IMR-90 (cell line): ENCODE data around the gene TCF7L2. TPM values are rescaled to one million over a fixed set of nuclear protein-coding genes. Genes with fewer than 3 reads are reported as not detected.
A peak's percentile ranks its signal among the peaks of the same experiment; 100 is the strongest.

Experiments used
- ATAC-seq: fragments of 200-7000 bp; cut with Tn5 transposase; 2 replicates; pipeline ENCODE4 v1.9.1; 2020; ENCODE audit warnings: low read depth, mild to moderate bottlenecking, moderate library complexity
- BruUV-seq: library from RNA; stranded (reverse); fragments of 400-500 nt; replicated peaks from 2 replicates; lab custom pipeline; 2021; lab: Mats Ljungman, UMichigan
- CTCF ChIA-PET: fragments of 300-600 bp; formaldehyde crosslinking; extraction: SDS; loops from one replicate; lab custom pipeline; 2021; ENCODE audit warnings: antibody characterized with exemption; lab: Yijun Ruan, JAX
- POLR2A ChIA-PET: fragments of 300-600 bp; sonication (Branson Sonifier 250); formaldehyde crosslinking; loops from one replicate; lab custom pipeline; 2022; ENCODE audit warnings: antibody characterized with exemption; ENCODE audit not compliant: unreplicated experiment; lab: Charles Lee
- DNase-seq: peaks from one replicate; pipeline ENCODE4 v3.0.0; 2013
- H2AFZ ChIP-seq: replicated peaks from 2 replicates; pipeline ENCODE3; 2013; ENCODE audit warnings: low read length, mild to moderate bottlenecking; ENCODE audit not compliant: poor library complexity
- H2AK5ac ChIP-seq: 2 replicates; pipeline ENCODE4 v1.6.1; 2013; ENCODE audit warnings: low read depth, low read length, inconsistent platforms
- H2AK9ac ChIP-seq: replicated peaks from 2 replicates; pipeline ENCODE3; 2013; ENCODE audit warnings: mild to moderate bottlenecking, low read depth, low read length, moderate library complexity; ENCODE audit not compliant: poor library complexity
- H2BK120ac ChIP-seq: 2 replicates; pipeline ENCODE4 v1.6.1; 2013; ENCODE audit warnings: low read depth, low read length, inconsistent platforms
- H2BK15ac ChIP-seq: 3 replicates; pipeline ENCODE4 v1.6.1; 2013; ENCODE audit warnings: low read depth, low read length, inconsistent platforms
- H2BK20ac ChIP-seq: 2 replicates; pipeline ENCODE4 v1.6.1; 2013; ENCODE audit warnings: low read depth, mild to moderate bottlenecking, inconsistent platforms, low read length, moderate library complexity
- H2BK5ac ChIP-seq: 2 replicates; pipeline ENCODE4 v1.6.1; 2013; ENCODE audit warnings: mild to moderate bottlenecking, low read depth, low read length, inconsistent platforms; ENCODE audit not compliant: poor library complexity, severe bottlenecking
- H3K14ac ChIP-seq: replicated peaks from 2 replicates; pipeline ENCODE4 v1.6.1; 2013; ENCODE audit warnings: low read depth, low read length, inconsistent platforms
- H3K18ac ChIP-seq: 2 replicates; pipeline ENCODE4 v1.6.1; 2013; ENCODE audit warnings: low read depth, low read length, control low read depth
- H3K23ac ChIP-seq: 2 replicates; pipeline ENCODE4 v1.6.1; 2013; ENCODE audit warnings: low read depth, low read length, inconsistent platforms
- H3K27ac ChIP-seq: 2 replicates; pipeline ENCODE4 v1.5.1; 2013; ENCODE audit warnings: mild to moderate bottlenecking, control low read depth, low read length; ENCODE audit not compliant: insufficient read depth
- H3K27me3 ChIP-seq: 2 replicates; pipeline ENCODE4 v1.6.1; 2013; ENCODE audit warnings: low read length; ENCODE audit not compliant: control insufficient read depth, insufficient read depth
- H3K36me3 ChIP-seq: 2 replicates; pipeline ENCODE4 v1.6.1; 2013; ENCODE audit warnings: low read length, mixed read lengths; ENCODE audit not compliant: control insufficient read depth, insufficient read depth
- H3K4ac ChIP-seq: 2 replicates; pipeline ENCODE4 v1.6.1; 2013; ENCODE audit warnings: low read depth, low read length, inconsistent platforms
- H3K4me1 ChIP-seq: 2 replicates; pipeline ENCODE4 v1.6.1; 2013; ENCODE audit warnings: low read length, mixed read lengths; ENCODE audit not compliant: control insufficient read depth, insufficient read depth
- H3K4me2 ChIP-seq: 2 replicates; pipeline ENCODE4 v1.6.1; 2013; ENCODE audit warnings: low read depth, mild to moderate bottlenecking, control low read depth, low read length, moderate library complexity
- H3K4me3 ChIP-seq: 2 replicates; pipeline ENCODE4 v1.5.1; 2013; ENCODE audit warnings: low read depth, mild to moderate bottlenecking, control low read depth, low read length, moderate library complexity; ENCODE audit not compliant: insufficient read depth
- H3K56ac ChIP-seq: 2 replicates; pipeline ENCODE4 v1.6.1; 2013; ENCODE audit warnings: low read length, inconsistent platforms; ENCODE audit not compliant: insufficient read depth; ENCODE audit errors: extremely low read depth
- H3K79me1 ChIP-seq, 2 experiments: 2 replicates each; pipeline ENCODE4 v1.6.1; 2013; ENCODE audit warnings: low read length in 2 of 2, inconsistent platforms in 1 of 2, low read depth in 1 of 2
- H3K9ac ChIP-seq: 2 replicates; pipeline ENCODE4 v1.6.1; 2013; ENCODE audit warnings: low read depth, low read length, control low read depth
- H3K9me1 ChIP-seq: 2 replicates; pipeline ENCODE4 v1.6.1; 2013; ENCODE audit warnings: low read length, inconsistent platforms; ENCODE audit not compliant: insufficient read depth
- H3K9me3 ChIP-seq: 2 replicates; pipeline ENCODE4 v1.6.1; 2013; ENCODE audit warnings: low read length; ENCODE audit not compliant: control insufficient read depth, insufficient read depth
- H4K20me1 ChIP-seq: 2 replicates; pipeline ENCODE4 v1.6.1; 2013; ENCODE audit warnings: low read length, inconsistent platforms; ENCODE audit not compliant: insufficient read depth
- H4K5ac ChIP-seq: 2 replicates; pipeline ENCODE4 v1.6.1; 2013; ENCODE audit warnings: mild to moderate bottlenecking, low read depth, low read length, control low read depth
- H4K8ac ChIP-seq, 2 experiments: 2 replicates each; pipeline ENCODE4 v1.6.1; 2013; ENCODE audit warnings: low read depth in 2 of 2, low read length in 2 of 2, control low read depth in 1 of 2, inconsistent platforms in 1 of 2
- H4K91ac ChIP-seq: 2 replicates; pipeline ENCODE4 v1.6.1; 2013; ENCODE audit warnings: low read depth, low read length, inconsistent platforms; ENCODE audit not compliant: insufficient read depth
- BHLHE40 ChIP-seq: fragments of 150-350 bp; IDR thresholded peaks from 2 replicates; pipeline ENCODE4 v1.6.1; 2016; ENCODE audit warnings: mild to moderate bottlenecking, low read depth, low read length
- CEBPB ChIP-seq: IDR thresholded peaks from 2 replicates; pipeline ENCODE4 v1.6.1; 2012; ENCODE audit warnings: low read depth, low read length, improper control_type of control experiment
- CHD1 ChIP-seq: IDR thresholded peaks from 2 replicates; pipeline ENCODE4 v1.6.1; 2012; ENCODE audit warnings: low read depth, low read length, improper control_type of control experiment
- FOS ChIP-seq: fragments of 150-350 bp; IDR thresholded peaks from 2 replicates; pipeline ENCODE4 v1.6.1; 2016; ENCODE audit warnings: low read depth, low read length
- MAFK ChIP-seq: IDR thresholded peaks from 2 replicates; pipeline ENCODE4 v1.6.1; 2012; ENCODE audit warnings: low read depth, low read length, improper control_type of control experiment
- MAZ ChIP-seq: IDR thresholded peaks from 2 replicates; pipeline ENCODE4 v1.6.1; 2012; ENCODE audit warnings: low read depth, mild to moderate bottlenecking, low read length, improper control_type of control experiment, moderate library complexity, borderline replicate concordance
- NFE2L2 ChIP-seq: fragments of 150-350 bp; IDR thresholded peaks from 2 replicates; pipeline ENCODE4 v1.6.1; 2016; ENCODE audit warnings: low read depth, mild to moderate bottlenecking, low read length
- RAD21 ChIP-seq: IDR thresholded peaks from 2 replicates; pipeline ENCODE4 v1.6.1; 2012; ENCODE audit warnings: low read length, improper control_type of control experiment
- RCOR1 ChIP-seq: IDR thresholded peaks from 2 replicates; pipeline ENCODE4 v1.6.1; 2012; ENCODE audit warnings: mild to moderate bottlenecking, low read length, improper control_type of control experiment; ENCODE audit not compliant: insufficient replicate concordance
- RFX5 ChIP-seq: IDR thresholded peaks from 2 replicates; pipeline ENCODE4 v1.8.0; 2012; ENCODE audit warnings: low read depth, mild to moderate bottlenecking, low read length, moderate library complexity
- WGBS, 2 experiments: methylation state at CpG; one replicate each; pipeline versions ENCODE4 v1.1.5 to v1.1.7; 2013; ENCODE audit warnings: missing lambda C conversion rate in 2 of 2; ENCODE audit not compliant: insufficient read length in 1 of 2; ENCODE audit errors: extremely low coverage in 2 of 2; 5-methylcytosine and 5-hydroxymethylcytosine counted together
- dilution Hi-C: fragments of 300-500 bp; cut with HindIII; formaldehyde crosslinking; loops from one replicate; pipeline ENCODE4 v1.14.3; 2018; ENCODE audit warnings: low sequenced_read_pairs; ENCODE audit not compliant: unreplicated experiment
- in situ Hi-C: fragments of 300-500 bp; cut with MboI; formaldehyde crosslinking; loops from 3 replicates; pipeline ENCODE4 v1.14.3; 2019; ENCODE audit warnings: low sequenced_read_pairs, inconsistent platforms, mixed read lengths
- intact Hi-C: fragments of 100-400 bp; cut with micrococcal nuclease; formaldehyde crosslinking; loops from 2 replicates; pipeline ENCODE4 v1.10.0; 2022
- polyA plus RNA-seq, 3 experiments: library from polyadenylated mRNA; depleted of rRNA; stranded (reverse); fragments of >200 nt; gene quantifications; 2 replicates each; pipeline ENCODE4 v1.2.3, GENCODE V29; 2012; ENCODE audit warnings: low replicate concordance in 1 of 3
- total RNA-seq: library from RNA; depleted of rRNA; stranded (reverse); fragments of >200 nt; gene quantifications from 2 replicates; pipeline ENCODE4 v1.2.3, GENCODE V29; 2012
- TF ChIP-seq, protein P1 (sequence below): fragments of 150-350 bp; IDR thresholded peaks from 2 replicates; pipeline ENCODE4 v1.6.1; 2017; ENCODE audit warnings: mild to moderate bottlenecking, antibody characterized with exemption, low read length, low read depth
- TF ChIP-seq, protein P2 (sequence below): fragments of 150-350 bp; IDR thresholded peaks from 2 replicates; pipeline ENCODE4 v1.6.1; 2016; ENCODE audit warnings: low read depth, mild to moderate bottlenecking, low read length, moderate library complexity, borderline replicate concordance
- TF ChIP-seq, protein P3 (sequence below): conservative IDR thresholded peaks from 2 replicates; pipeline ENCODE4 v1.5.1; 2012; ENCODE audit warnings: mild to moderate bottlenecking, low read depth, low read length, improper control_type of control experiment

The TCF7L2 gene
- total and polyA plus RNA-seq, 2 of the 4 experiments (the other 2 are of a cell fraction): 1.3 to 12.2 TPM

DNA sequence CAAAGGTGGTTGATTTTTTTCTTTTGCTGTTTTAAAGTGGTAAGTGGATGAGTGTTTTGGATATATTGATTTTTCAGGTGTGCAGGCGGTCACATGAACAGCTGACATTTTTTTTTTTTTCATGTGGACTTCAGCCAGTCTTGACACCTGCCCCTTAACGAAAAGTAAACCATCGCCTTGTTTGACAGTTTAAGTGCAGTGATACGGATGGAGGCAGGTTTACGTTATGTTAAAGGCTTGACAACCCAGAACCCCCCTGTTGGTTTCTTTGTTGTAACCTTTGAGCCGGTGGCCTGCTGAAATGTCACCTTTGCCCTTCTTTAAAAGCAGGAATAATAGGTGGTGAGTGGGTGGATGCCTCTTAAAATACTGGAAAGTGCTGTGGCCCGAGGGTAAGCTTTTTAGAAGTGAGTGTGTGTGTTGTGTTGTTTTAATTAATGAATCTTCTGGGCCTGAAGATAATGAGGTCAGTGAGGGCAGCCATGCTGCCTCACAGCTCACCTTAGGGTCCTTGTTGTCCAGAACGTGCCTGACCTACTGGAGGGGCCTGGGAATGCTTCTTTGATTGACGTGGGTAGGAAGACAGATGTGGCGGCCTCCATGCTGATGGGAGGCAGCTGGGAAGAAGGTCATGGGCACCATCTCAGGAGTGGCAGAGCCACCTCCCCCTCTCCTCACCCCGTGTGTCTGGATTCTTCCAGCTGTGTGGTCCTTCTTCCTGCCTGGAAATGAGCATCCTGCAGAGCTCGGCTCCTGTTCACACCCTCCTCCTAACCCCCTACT lies 69.8 kb downstream of the TCF7L2 start (continued):
- no peak for TF ChIP-seq CHD1

DNA sequence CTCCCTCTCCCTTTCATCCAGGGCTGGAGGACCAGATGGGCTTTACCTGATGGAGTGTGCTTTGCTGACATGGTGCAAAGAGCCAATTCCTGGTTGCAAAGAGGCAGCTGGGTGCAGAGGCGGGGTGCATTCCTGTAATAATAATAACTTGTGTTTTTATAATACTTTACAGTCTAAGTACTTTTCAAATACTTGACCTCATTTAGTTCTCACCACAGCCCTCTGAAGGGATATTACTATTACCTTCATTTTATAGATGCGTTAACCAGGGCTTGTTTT lies 70.4 kb downstream of the TCF7L2 start:
- Histone ChIP-seq H4K91ac (no peak overlapping the region), H3K18ac (no peak overlapping the region), H3K27me3 (no peaks in the 10 kb centered on the region), H3K4me1 (peaks cover 12% of the 10 kb centered on the region), H3K4me2 (no peak overlapping the region), H3K23ac (no peak overlapping the region), H3K9me1 (peaks cover 12% of the 10 kb centered on the region; the same call in 1 of the 2 replicates), H2BK5ac (no peak overlapping the region), H4K20me1 (peaks cover 69% of the 10 kb centered on the region), H3K56ac (no peak overlapping the region), H3K4me3 (no peak overlapping the region), H3K9me3 (no peaks in the 10 kb centered on the region), H3K4ac (no peak overlapping the region), H3K79me1 (peaks cover 35 to 79% of the 10 kb centered on the region in 2 experiments), H2AK5ac (no peak overlapping the region), H3K36me3 (peaks cover 1% of the 10 kb centered on the region; the same call in 1 of the 2 replicates), H3K9ac (no peak overlapping the region), H4K8ac (no peak overlapping the region), H2BK120ac (no peak overlapping the region), H2AK9ac (no peak overlapping the region), H3K27ac (no peak overlapping the region), H3K14ac (no peak overlapping the region), H2AFZ (no peak overlapping the region), H2BK15ac (no peak overlapping the region), H2BK20ac (no peak overlapping the region), H4K5ac (no peak overlapping the region)
- dilution Hi-C loops (no loop called here), in situ Hi-C loops (no loop called here), intact Hi-C loops (no loop called here)
- ChIA-PET POLR2A (no interaction called here), CTCF (interaction anchor here (0.6 kb wide), 1 partner anchor 394 kb away, joined by 8 read pairs; no protein-coding TSS in a partner anchor)
- no CpG with 5 or more reads among the region's 2 CpGs for WGBS, 2 experiments
- no peak for DNase-seq
- peak; percentile 32 for ATAC-seq
- BruUV-seq: no TSS peak
- TF ChIP-seq, protein P1, sequence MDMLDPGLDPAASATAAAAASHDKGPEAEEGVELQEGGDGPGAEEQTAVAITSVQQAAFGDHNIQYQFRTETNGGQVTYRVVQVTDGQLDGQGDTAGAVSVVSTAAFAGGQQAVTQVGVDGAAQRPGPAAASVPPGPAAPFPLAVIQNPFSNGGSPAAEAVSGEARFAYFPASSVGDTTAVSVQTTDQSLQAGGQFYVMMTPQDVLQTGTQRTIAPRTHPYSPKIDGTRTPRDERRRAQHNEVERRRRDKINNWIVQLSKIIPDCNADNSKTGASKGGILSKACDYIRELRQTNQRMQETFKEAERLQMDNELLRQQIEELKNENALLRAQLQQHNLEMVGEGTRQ: no peak
- TF ChIP-seq CEBPB (no peak), MAFK (no peak), BHLHE40 (no peak), NFE2L2 (no peak), RFX5 (no peak), MAZ (no peak), RCOR1 (no peak), RAD21 (no peak), FOS (no peak), CHD1 (no peak)
- TF ChIP-seq, protein P2, sequence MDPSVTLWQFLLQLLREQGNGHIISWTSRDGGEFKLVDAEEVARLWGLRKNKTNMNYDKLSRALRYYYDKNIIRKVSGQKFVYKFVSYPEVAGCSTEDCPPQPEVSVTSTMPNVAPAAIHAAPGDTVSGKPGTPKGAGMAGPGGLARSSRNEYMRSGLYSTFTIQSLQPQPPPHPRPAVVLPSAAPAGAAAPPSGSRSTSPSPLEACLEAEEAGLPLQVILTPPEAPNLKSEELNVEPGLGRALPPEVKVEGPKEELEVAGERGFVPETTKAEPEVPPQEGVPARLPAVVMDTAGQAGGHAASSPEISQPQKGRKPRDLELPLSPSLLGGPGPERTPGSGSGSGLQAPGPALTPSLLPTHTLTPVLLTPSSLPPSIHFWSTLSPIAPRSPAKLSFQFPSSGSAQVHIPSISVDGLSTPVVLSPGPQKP: no peak
- TF ChIP-seq, protein P3, sequence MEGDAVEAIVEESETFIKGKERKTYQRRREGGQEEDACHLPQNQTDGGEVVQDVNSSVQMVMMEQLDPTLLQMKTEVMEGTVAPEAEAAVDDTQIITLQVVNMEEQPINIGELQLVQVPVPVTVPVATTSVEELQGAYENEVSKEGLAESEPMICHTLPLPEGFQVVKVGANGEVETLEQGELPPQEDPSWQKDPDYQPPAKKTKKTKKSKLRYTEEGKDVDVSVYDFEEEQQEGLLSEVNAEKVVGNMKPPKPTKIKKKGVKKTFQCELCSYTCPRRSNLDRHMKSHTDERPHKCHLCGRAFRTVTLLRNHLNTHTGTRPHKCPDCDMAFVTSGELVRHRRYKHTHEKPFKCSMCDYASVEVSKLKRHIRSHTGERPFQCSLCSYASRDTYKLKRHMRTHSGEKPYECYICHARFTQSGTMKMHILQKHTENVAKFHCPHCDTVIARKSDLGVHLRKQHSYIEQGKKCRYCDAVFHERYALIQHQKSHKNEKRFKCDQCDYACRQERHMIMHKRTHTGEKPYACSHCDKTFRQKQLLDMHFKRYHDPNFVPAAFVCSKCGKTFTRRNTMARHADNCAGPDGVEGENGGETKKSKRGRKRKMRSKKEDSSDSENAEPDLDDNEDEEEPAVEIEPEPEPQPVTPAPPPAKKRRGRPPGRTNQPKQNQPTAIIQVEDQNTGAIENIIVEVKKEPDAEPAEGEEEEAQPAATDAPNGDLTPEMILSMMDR: no peak
